ENCODE results near the gene FHL2. TPM values are rescaled to one million over a fixed set of nuclear protein-coding genes. Genes with fewer than 3 reads are reported as not detected.

FHL2 gene
- total RNA-seq, 1 experiment from 2014 or later = 198 TPM

- DNase-seq (ENCODE audit: low read depth) = no peak
Observed at GRCh38 chr2:105380432-105381100, 18.3 kb downstream of the FHL2 start.

- DNase-seq (ENCODE audit: low read depth) = no peak
Observed at GRCh38 chr2:105379741-105380186, 19.1 kb downstream of the FHL2 start.

GRCh38 chr2:105378921-105379383 is 19.9 kb downstream of the FHL2 start:
- DNase-seq (ENCODE audit: low read depth) = no peak

- DNase-seq (ENCODE audit: low read depth) = no peak
Observed at GRCh38 chr2:105378276-105378840, 20.5 kb downstream of the FHL2 start.

- no peak for DNase-seq (ENCODE audit: low read depth)
Observed at GRCh38 chr2:105377871-105378270, 21.0 kb downstream of the FHL2 start.

GRCh38 chr2:105376789-105377240 is 22.0 kb downstream of the FHL2 start:
- peak; percentile 41 for DNase-seq (ENCODE audit: low read depth)

GRCh38 chr2:105376010-105376409 is 22.8 kb downstream of the FHL2 start:
- DNase-seq (ENCODE audit: low read depth) = no peak

GRCh38 chr2:105375001-105375561 is 23.8 kb downstream of the FHL2 start:
- DNase-seq (ENCODE audit: low read depth) = no peak

- no peak for DNase-seq (ENCODE audit: low read depth)
Observed at GRCh38 chr2:105373895-105374401, 24.9 kb downstream of the FHL2 start.

- DNase-seq (ENCODE audit: low read depth) = no peak
Observed at GRCh38 chr2:105373344-105373781, 25.5 kb downstream of the FHL2 start.

- no peak for DNase-seq (ENCODE audit: low read depth)
Observed at GRCh38 chr2:105371810-105372209, 27.0 kb downstream of the FHL2 start.

GRCh38 chr2:105371156-105371555 is 27.7 kb downstream of the FHL2 start:
- no peak for DNase-seq (ENCODE audit: low read depth)

- DNase-seq (ENCODE audit: low read depth) = no peak
Observed at GRCh38 chr2:105369777-105370690, 28.8 kb downstream of the FHL2 start.

GRCh38 chr2:105368759-105369408 is 30.0 kb downstream of the FHL2 start:
- no peak for DNase-seq (ENCODE audit: low read depth)

- DNase-seq (ENCODE audit: low read depth) = no peak
Observed at GRCh38 chr2:105365206-105365605, 33.6 kb downstream of the FHL2 start.

GRCh38 chr2:105364436-105365139 is 34.3 kb downstream of the FHL2 start:
- no peak for DNase-seq (ENCODE audit: low read depth)

- no peak for DNase-seq (ENCODE audit: low read depth)
Observed at GRCh38 chr2:105362862-105363591, 35.8 kb downstream of the FHL2 start.

- no peak for DNase-seq (ENCODE audit: low read depth)
Observed at GRCh38 chr2:105361102-105361889, 37.6 kb downstream of the FHL2 start.

GRCh38 chr2:105358593-105358992 is 40.3 kb downstream of the FHL2 start:
- DNase-seq (ENCODE audit: low read depth) = no peak
